ENCODE measurements around the gene KDM4C. TPM values are rescaled to one million over a fixed set of nuclear protein-coding genes. Genes with fewer than 3 reads are reported as not detected.

KDM4C gene
- total RNA-seq, 1 donor from 2014 or later: 16.5 TPM

DNA sequence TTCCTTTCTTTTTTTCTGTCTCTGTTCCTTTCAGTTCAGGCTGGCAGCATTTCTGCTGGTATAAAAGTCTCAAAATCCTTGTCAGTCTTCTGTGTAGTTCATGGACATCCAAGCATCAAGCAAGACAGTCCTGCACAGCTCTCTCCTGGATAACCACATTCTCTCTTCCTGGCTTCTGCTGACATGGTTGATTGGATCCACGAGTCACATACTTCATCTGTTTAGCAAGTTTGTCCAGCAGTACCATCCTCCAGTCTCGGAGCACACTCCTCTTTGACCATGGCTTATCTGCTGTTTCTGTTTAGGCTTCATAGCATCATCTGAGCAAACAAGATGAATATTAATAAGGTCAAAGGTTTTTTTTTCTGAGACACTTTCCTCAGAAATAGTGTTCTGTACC, 220.8 kb downstream of the KDM4C start:
- DNase-seq (ENCODE audit: low read depth): peak; percentile 59

DNA sequence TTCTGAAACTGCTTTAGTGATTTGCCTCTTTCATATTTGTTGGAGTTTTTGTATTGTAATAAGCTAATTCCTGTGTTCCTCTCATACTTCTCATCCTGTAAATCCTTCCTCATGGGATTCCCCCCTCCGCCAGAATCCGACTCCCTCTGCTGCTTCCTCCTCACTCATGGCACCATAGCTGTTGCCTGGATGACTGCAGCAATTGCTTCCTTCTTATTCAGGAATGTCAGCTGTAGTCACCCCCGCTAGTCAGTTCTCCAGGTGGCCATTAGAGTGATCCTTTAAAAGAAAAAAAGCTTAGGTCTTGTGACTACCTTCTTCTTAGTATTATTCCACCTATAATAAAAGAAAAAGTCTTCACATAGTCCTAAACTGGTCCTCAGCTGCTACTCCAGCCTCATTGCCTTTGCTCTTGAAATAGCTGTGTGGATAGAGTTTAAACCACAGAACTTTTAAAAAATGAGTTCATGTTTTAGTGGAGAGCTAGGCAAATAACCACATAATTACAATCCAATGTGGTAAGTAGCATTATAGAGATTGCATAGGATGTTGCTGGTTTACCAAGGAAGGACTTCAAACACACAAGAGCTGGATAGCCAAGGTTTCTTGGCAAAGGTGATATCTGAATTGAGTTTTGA, 227.3 kb downstream of the KDM4C start:
- no peak overlapping the region for H3K4me3 ChIP-seq (ENCODE audit: low read depth, low read length)
- TF ChIP-seq, protein P1, sequence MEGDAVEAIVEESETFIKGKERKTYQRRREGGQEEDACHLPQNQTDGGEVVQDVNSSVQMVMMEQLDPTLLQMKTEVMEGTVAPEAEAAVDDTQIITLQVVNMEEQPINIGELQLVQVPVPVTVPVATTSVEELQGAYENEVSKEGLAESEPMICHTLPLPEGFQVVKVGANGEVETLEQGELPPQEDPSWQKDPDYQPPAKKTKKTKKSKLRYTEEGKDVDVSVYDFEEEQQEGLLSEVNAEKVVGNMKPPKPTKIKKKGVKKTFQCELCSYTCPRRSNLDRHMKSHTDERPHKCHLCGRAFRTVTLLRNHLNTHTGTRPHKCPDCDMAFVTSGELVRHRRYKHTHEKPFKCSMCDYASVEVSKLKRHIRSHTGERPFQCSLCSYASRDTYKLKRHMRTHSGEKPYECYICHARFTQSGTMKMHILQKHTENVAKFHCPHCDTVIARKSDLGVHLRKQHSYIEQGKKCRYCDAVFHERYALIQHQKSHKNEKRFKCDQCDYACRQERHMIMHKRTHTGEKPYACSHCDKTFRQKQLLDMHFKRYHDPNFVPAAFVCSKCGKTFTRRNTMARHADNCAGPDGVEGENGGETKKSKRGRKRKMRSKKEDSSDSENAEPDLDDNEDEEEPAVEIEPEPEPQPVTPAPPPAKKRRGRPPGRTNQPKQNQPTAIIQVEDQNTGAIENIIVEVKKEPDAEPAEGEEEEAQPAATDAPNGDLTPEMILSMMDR (conservative IDR thresholded peaks at IDR 0.05; ENCODE audit: low read depth, low read length): no peak
- no peak for DNase-seq (ENCODE audit: low read depth)

More for the DNA sequence above, 220.8 kb downstream of the KDM4C start:
- TF ChIP-seq, protein P1 (conservative IDR thresholded peaks at IDR 0.05; ENCODE audit: low read depth, low read length): no peak
- no peak overlapping the region for H3K4me3 ChIP-seq (ENCODE audit: low read depth, low read length)

DNA sequence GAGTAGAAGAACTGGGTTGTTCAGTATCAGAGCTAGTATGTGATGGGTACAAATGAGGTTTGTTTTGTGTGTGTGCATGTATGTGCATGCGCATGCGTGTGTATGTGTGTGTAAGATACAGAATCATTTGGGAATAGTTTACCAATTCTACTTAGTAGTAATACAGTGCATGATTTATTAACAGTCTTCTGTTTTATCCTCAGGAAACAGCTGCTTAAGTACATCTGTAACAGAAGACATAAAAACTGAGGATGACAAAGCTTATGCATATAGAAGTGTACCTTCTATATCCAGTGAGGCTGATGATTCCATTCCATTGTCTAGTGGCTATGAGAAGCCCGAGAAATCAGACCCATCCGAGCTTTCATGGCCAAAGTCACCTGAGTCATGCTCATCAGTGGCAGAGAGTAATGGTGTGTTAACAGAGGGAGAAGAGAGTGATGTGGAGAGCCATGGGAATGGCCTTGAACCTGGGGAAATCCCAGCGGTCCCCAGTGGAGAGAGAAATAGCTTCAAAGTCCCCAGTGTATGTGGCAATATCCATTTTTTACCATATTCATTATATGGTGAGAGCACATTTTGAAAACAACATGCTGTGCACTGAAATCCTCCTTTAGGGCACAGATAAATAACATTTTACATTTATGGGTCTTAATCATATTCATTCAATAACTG, 228.5 kb downstream of the KDM4C start:
- no peak for DNase-seq (ENCODE audit: low read depth)
- TF ChIP-seq, protein P1 (conservative IDR thresholded peaks at IDR 0.05; ENCODE audit: low read depth, low read length): no peak
- H3K4me3 ChIP-seq (ENCODE audit: low read depth, low read length): no peak overlapping the region

DNA sequence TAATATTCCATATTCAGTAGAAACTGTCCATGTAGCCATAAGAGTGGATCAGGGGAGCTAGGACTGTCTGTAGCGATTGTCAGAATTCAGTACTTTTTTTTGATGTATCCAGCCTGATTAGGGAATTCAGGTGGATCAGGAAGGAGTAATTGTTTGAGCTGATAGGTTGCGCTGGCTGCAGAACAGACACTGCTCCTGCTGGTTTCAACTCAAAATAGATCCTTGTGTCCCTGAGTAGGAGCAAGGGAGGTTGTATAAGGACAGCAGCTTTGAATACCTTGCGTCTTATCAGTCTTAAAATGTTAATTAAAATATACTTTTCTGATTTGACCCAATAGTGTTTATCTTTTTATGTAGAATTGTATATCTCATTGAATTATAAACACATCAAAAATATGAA, 229.6 kb downstream of the KDM4C start:
- no peak overlapping the region for H3K4me3 ChIP-seq (ENCODE audit: low read depth, low read length)
- DNase-seq (ENCODE audit: low read depth): no peak
- TF ChIP-seq, protein P1 (conservative IDR thresholded peaks at IDR 0.05; ENCODE audit: low read depth, low read length): no peak

DNA sequence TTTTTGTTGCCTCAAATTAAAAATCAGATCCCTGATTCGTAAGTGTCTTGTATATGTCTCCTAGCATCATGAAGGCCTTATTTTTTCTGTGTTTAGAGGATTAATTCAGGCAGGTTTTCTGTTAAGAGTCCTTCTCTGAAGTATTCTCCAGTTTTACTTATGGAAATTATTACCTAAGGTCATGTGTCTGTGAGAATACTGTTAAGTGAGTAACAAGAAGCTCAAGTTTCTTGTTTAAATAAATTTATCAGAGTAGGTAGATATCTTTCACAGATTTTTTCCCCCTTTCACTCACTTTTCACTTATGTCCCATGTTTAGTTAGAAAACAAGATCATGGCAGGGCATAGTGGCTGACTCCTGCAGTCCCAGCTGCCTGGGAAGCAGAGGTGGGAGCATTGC, 233.6 kb downstream of the KDM4C start:
- DNase-seq (ENCODE audit: low read depth): no peak
- TF ChIP-seq, protein P1 (conservative IDR thresholded peaks at IDR 0.05; ENCODE audit: low read depth, low read length): no peak
- no peak overlapping the region for H3K4me3 ChIP-seq (ENCODE audit: low read depth, low read length)

DNA sequence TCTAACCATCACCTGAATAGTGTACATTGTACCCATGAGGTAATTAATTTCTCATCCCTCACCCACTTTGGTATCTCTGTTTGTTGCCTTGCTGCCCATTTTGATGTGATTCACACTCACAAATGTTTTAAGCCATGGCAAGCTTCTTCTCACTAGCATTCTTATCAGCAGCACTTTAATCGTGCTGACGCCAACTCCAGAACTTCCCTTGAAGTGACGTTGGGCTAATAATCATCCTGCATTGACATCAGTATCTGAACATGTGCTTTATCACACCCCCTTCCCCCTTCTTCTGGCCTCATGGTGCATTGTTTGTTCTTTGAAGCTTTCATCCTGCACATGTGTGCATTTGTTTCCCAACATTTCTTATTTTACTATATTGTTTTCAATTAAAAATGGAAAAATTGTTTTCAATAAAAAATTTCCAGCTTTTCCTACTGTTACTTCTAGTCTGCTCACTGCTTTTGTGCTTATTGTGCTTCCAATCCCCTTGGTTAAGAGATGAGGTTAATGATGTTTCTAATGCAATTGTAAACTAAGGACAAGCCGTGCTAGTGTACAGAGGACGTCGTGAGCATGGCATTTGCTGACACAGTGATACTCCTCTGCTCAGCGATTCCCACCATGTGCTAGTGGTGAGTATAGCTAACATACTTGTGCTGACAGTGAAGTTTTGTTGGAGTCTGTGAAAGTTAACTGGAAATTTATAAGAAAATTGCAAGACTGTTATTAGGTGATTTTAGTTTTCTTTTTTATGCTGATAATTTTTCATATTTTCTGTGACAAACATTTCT, 238.5 kb downstream of the KDM4C start:
- no peak overlapping the region for H3K4me3 ChIP-seq (ENCODE audit: low read depth, low read length)
- TF ChIP-seq, protein P1 (conservative IDR thresholded peaks at IDR 0.05; ENCODE audit: low read depth, low read length): no peak
- DNase-seq (ENCODE audit: low read depth): no peak
